H9 (cell line): ENCODE data around the gene SMC5. TPM values are rescaled to one million over a fixed set of nuclear protein-coding genes. Genes with fewer than 3 reads are reported as not detected.

ENCODE experiments used
- DNase-seq: peaks from one replicate; pipeline ENCODE4 v3.0.0-alpha.2; 2017
- H2AFZ ChIP-seq: one replicate; pipeline ENCODE4 v1.6.1; 2013; ENCODE audit warnings: mild to moderate bottlenecking, low read length, control low read depth, moderate library complexity
- H2AK5ac ChIP-seq: 2 replicates; pipeline ENCODE4 v1.6.1; 2013; ENCODE audit warnings: low read length, control low read depth, mixed read lengths; ENCODE audit not compliant: insufficient read length
- H2BK120ac ChIP-seq: one replicate; pipeline ENCODE4 v1.6.1; 2013; ENCODE audit warnings: low read depth, mild to moderate bottlenecking, low read length, control low read depth, inconsistent platforms; ENCODE audit not compliant: poor library complexity, severe bottlenecking
- H2BK12ac ChIP-seq: 2 replicates; pipeline ENCODE4 v1.6.1; 2013; ENCODE audit warnings: low read length, control low read depth, mixed read lengths, low read depth; ENCODE audit not compliant: insufficient read length
- H2BK15ac ChIP-seq: 2 replicates; pipeline ENCODE4 v1.6.1; 2013; ENCODE audit warnings: low read depth, low read length, control low read depth
- H2BK20ac ChIP-seq: one replicate; pipeline ENCODE4 v1.6.1; 2013; ENCODE audit warnings: low read depth, mild to moderate bottlenecking, low read length, control low read depth, inconsistent platforms; ENCODE audit not compliant: poor library complexity, severe bottlenecking
- H2BK5ac ChIP-seq: 2 replicates; pipeline ENCODE4 v1.6.1; 2013; ENCODE audit warnings: low read length, control low read depth, mixed read lengths; ENCODE audit not compliant: insufficient read length
- H3K14ac ChIP-seq: 2 replicates; pipeline ENCODE4 v1.6.1; 2013; ENCODE audit warnings: low read length, control low read depth; ENCODE audit not compliant: insufficient read depth
- H3K18ac ChIP-seq: 2 replicates; pipeline ENCODE4 v1.6.1; 2013; ENCODE audit warnings: low read depth, mild to moderate bottlenecking, mixed read lengths, low read length, control low read depth; ENCODE audit not compliant: insufficient read length
- H3K23ac ChIP-seq: 2 replicates; pipeline ENCODE4 v1.6.1; 2013; ENCODE audit warnings: low read length, control low read depth, mixed read lengths, low read depth; ENCODE audit not compliant: insufficient read length
- H3K23me2 ChIP-seq: 2 replicates; pipeline ENCODE4 v1.6.1; 2013; ENCODE audit warnings: low read depth, mild to moderate bottlenecking, mixed read lengths, low read length, control low read depth; ENCODE audit not compliant: insufficient read length, poor library complexity, severe bottlenecking
- H3K27ac ChIP-seq: 2 replicates; pipeline ENCODE4 v1.5.1; 2013; ENCODE audit warnings: low read length, control low read depth, mixed read lengths, low read depth; ENCODE audit not compliant: insufficient read length
- H3K27me3 ChIP-seq: 2 replicates; pipeline ENCODE4 v1.6.1; 2013; ENCODE audit warnings: low read length, control low read depth, inconsistent platforms; ENCODE audit not compliant: insufficient read depth
- H3K4ac ChIP-seq: 2 replicates; pipeline ENCODE4 v1.6.1; 2013; ENCODE audit warnings: low read depth, mild to moderate bottlenecking, control low read depth, inconsistent platforms, low read length, moderate library complexity
- H3K4me1 ChIP-seq: 2 replicates; pipeline ENCODE4 v1.6.1; 2013; ENCODE audit warnings: low read length, control low read depth, inconsistent platforms; ENCODE audit not compliant: insufficient read depth
- H3K4me2 ChIP-seq: 2 replicates; pipeline ENCODE4 v1.6.1; 2013; ENCODE audit warnings: low read length, control low read depth, mixed read lengths; ENCODE audit not compliant: insufficient read length, insufficient read depth
- H3K56ac ChIP-seq: 2 replicates; pipeline ENCODE4 v1.6.1; 2013; ENCODE audit warnings: low read depth, mild to moderate bottlenecking, mixed read lengths, low read length, control low read depth; ENCODE audit not compliant: insufficient read length
- H3K79me1 ChIP-seq: 2 replicates; pipeline ENCODE4 v1.6.1; 2013; ENCODE audit warnings: low read depth, mild to moderate bottlenecking, moderate library complexity, low read length, control low read depth, inconsistent platforms; ENCODE audit not compliant: insufficient read depth, poor library complexity, severe bottlenecking
- H3K79me2 ChIP-seq: 2 replicates; pipeline ENCODE4 v1.6.1; 2013; ENCODE audit warnings: low read length, control low read depth, inconsistent platforms; ENCODE audit not compliant: insufficient read depth
- H3K9ac ChIP-seq: 2 replicates; pipeline ENCODE4 v1.6.1; 2013; ENCODE audit warnings: low read length, control low read depth, mixed read lengths; ENCODE audit not compliant: insufficient read length; ENCODE audit errors: extremely low read depth
- H3K9me3 ChIP-seq: one replicate; pipeline ENCODE4 v1.6.1; 2013; ENCODE audit warnings: low read depth, low read length, inconsistent platforms; ENCODE audit not compliant: control insufficient read depth
- H3T11ph ChIP-seq: one replicate; pipeline ENCODE4 v1.6.1; 2013; ENCODE audit warnings: mild to moderate bottlenecking, low read length, control low read depth, inconsistent platforms
- H4K20me1 ChIP-seq: one replicate; pipeline ENCODE4 v1.6.1; 2013; ENCODE audit not compliant: control insufficient read depth, insufficient read length, insufficient read depth
- H4K5ac ChIP-seq: 2 replicates; pipeline ENCODE4 v1.6.1; 2013; ENCODE audit warnings: low read depth, mild to moderate bottlenecking, mixed read lengths, low read length, control low read depth; ENCODE audit not compliant: insufficient read length
- H4K8ac ChIP-seq: replicated peaks from 2 replicates; pipeline ENCODE4 v1.6.1; 2013; ENCODE audit warnings: low read length, control low read depth, mixed read lengths, low read depth; ENCODE audit not compliant: insufficient read length
- H4K91ac ChIP-seq: 2 replicates; pipeline ENCODE4 v1.6.1; 2013; ENCODE audit warnings: low read depth, mild to moderate bottlenecking, moderate library complexity, mixed read lengths, low read length, control low read depth; ENCODE audit not compliant: insufficient read length
- H3K27ac Mint-ChIP-seq, 3 experiments: 2 replicates in 2 of 3; 3 replicates in 1 of 3; pipeline ENCODE4 v1.8.0; 2020 to 2021; ENCODE audit warnings: mixed read lengths in 3 of 3, mild to moderate bottlenecking in 1 of 3, moderate library complexity in 1 of 3
- H3K27me3 Mint-ChIP-seq: 2 replicates; pipeline ENCODE4 v1.8.0; 2021; ENCODE audit warnings: low read depth, mild to moderate bottlenecking, moderate library complexity, mixed read lengths
- H3K36me3 Mint-ChIP-seq, 3 experiments: 2 replicates in 2 of 3; 3 replicates in 1 of 3; pipeline ENCODE4 v1.8.0; 2020 to 2021; ENCODE audit warnings: low read depth in 3 of 3, mixed read lengths in 3 of 3; ENCODE audit not compliant: insufficient read depth in 1 of 3
- H3K4me1 Mint-ChIP-seq, 2 experiments: 2 replicates each; pipeline ENCODE4 v1.8.0; 2020; ENCODE audit warnings: mixed read lengths in 2 of 2
- H3K4me3 Mint-ChIP-seq, 2 experiments: 2 replicates in 1 of 2; 3 replicates in 1 of 2; pipeline ENCODE4 v1.8.0; 2020 to 2021; ENCODE audit warnings: mild to moderate bottlenecking in 2 of 2, mixed read lengths in 2 of 2, moderate library complexity in 1 of 2
- H3K9me3 Mint-ChIP-seq, 2 experiments: 2 replicates in 1 of 2; 3 replicates in 1 of 2; pipeline ENCODE4 v1.8.0; 2020; ENCODE audit warnings: mild to moderate bottlenecking in 2 of 2, mixed read lengths in 2 of 2, moderate library complexity in 1 of 2
- WGBS: extraction: QIAGEN DNeasy Blood & Tissue Kit; methylation state at CpG from one replicate; pipeline ENCODE4 v1.1.7; 2013; ENCODE audit warnings: missing lambda C conversion rate, low lambda C conversion rate, mixed read lengths; ENCODE audit not compliant: insufficient read length; ENCODE audit errors: extremely low coverage; 5-methylcytosine and 5-hydroxymethylcytosine counted together
- total RNA-seq: library from RNA; stranded (reverse); gene quantifications from 2 replicates; pipeline ENCODE4 v1.2.1, GENCODE V29; 2021
- TF ChIP-seq, protein P1 (sequence below): fragments of 200-600 bp; sonication (generic); conservative IDR thresholded peaks from 3 replicates; pipeline ENCODE4 v1.8.0; 2021; ENCODE audit warnings: antibody characterized with exemption, mild to moderate bottlenecking

SMC5 gene
- total RNA-seq, 1 experiment from 2014 or later: 29.6 TPM

DNA sequence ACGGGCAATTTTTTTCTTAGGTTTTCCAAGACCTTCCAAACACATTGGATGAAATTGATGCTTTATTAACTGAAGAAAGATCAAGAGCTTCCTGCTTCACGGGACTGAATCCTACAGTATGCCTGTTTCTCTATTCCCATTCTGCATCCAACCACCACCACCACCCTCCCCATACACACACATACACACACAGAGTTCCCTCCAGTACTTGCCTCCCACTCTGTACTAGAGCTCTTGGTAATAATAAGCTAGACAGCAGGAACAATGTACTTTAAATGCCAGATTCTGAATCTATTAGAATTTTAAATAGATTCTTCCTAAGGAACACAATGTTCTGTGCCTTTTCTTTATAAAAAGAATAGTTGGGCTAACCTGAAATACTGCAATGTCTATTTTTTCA is 88.3 kb downstream of the SMC5 start:
- no peak overlapping the region for H3K4me3 Mint-ChIP-seq
- H3K79me2 ChIP-seq: no peaks in the 10 kb centered on the region
- no peaks in the 10 kb centered on the region; a peak in 1 of 4 replicates for H3K4me1 Mint-ChIP-seq
- no peak overlapping the region for H3K9ac ChIP-seq
- no peak overlapping the region for H2BK120ac ChIP-seq
- no peak overlapping the region for H2AFZ ChIP-seq
- no peak for DNase-seq
- no peaks in the 10 kb centered on the region for H4K20me1 ChIP-seq
- WGBS: no CpG with 5 or more reads among the region's 2 CpGs
- H4K91ac ChIP-seq: no peak overlapping the region
- H4K8ac ChIP-seq: no peak overlapping the region
- H2BK12ac ChIP-seq: no peak overlapping the region
- H3K27ac Mint-ChIP-seq: no peak overlapping the region
- H3K9me3 ChIP-seq: no peaks in the 10 kb centered on the region
- H3K56ac ChIP-seq: no peak overlapping the region
- peaks cover 5 to 43% (median 28%) of the 10 kb centered on the region in 3 experiments; a peak in 6 of 7 replicates for H3K36me3 Mint-ChIP-seq
- H3K9me3 Mint-ChIP-seq: no peaks in the 10 kb centered on the region
- no peaks in the 10 kb centered on the region for H3K23me2 ChIP-seq
- H3K27ac ChIP-seq: no peak overlapping the region
- no peak overlapping the region for H2BK20ac ChIP-seq
- no peak overlapping the region for H3K4ac ChIP-seq
- no peak overlapping the region for H2AK5ac ChIP-seq
- no peaks in the 10 kb centered on the region for H3K27me3 ChIP-seq
- no peak overlapping the region for H3K23ac ChIP-seq
- TF ChIP-seq, protein P1, sequence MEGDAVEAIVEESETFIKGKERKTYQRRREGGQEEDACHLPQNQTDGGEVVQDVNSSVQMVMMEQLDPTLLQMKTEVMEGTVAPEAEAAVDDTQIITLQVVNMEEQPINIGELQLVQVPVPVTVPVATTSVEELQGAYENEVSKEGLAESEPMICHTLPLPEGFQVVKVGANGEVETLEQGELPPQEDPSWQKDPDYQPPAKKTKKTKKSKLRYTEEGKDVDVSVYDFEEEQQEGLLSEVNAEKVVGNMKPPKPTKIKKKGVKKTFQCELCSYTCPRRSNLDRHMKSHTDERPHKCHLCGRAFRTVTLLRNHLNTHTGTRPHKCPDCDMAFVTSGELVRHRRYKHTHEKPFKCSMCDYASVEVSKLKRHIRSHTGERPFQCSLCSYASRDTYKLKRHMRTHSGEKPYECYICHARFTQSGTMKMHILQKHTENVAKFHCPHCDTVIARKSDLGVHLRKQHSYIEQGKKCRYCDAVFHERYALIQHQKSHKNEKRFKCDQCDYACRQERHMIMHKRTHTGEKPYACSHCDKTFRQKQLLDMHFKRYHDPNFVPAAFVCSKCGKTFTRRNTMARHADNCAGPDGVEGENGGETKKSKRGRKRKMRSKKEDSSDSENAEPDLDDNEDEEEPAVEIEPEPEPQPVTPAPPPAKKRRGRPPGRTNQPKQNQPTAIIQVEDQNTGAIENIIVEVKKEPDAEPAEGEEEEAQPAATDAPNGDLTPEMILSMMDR: no peak
- H3K18ac ChIP-seq: no peak overlapping the region
- no peak overlapping the region for H2BK5ac ChIP-seq
- no peak overlapping the region for H3T11ph ChIP-seq
- H3K4me2 ChIP-seq: no peak overlapping the region
- no peak overlapping the region for H2BK15ac ChIP-seq
- H4K5ac ChIP-seq: no peak overlapping the region
- no peaks in the 10 kb centered on the region for H3K27me3 Mint-ChIP-seq
- H3K14ac ChIP-seq: no peak overlapping the region
- no peaks in the 10 kb centered on the region for H3K79me1 ChIP-seq
- no peaks in the 10 kb centered on the region for H3K4me1 ChIP-seq
